Immature natural killer cell (primary cell): ENCODE data around the gene CASP3. TPM values are rescaled to one million over a fixed set of nuclear protein-coding genes. Genes with fewer than 3 reads are reported as not detected.
A peak's percentile ranks its signal among the peaks of the same experiment; 100 is the strongest.
"Not testable (repeated sequence)": the region's sequence is repeated elsewhere in the genome, so short reads cannot be mapped to it uniquely, and the experiment has no call there.

Experiments used
- DNase-seq, 3 donors: peaks; one replicate each; pipeline ENCODE4 v3.0.0; 2022; ENCODE audit warnings: mixed read lengths in 1 of 3
- H3K27ac Mint-ChIP-seq, 6 donors: one replicate each; pipeline ENCODE4 v1.8.0; 2020; ENCODE audit warnings: mixed read lengths in 6 of 6, mild to moderate bottlenecking in 5 of 6, inconsistent platforms in 4 of 6, moderate library complexity in 3 of 6
- H3K27me3 Mint-ChIP-seq, 3 donors: one replicate each; pipeline ENCODE4 v1.8.0; 2020 to 2021; ENCODE audit warnings: low read depth in 3 of 3, mild to moderate bottlenecking in 3 of 3, mixed read lengths in 3 of 3, moderate library complexity in 3 of 3, inconsistent platforms in 1 of 3
- H3K36me3 Mint-ChIP-seq, 3 donors: one replicate each; pipeline ENCODE4 v1.8.0; 2020; ENCODE audit warnings: mixed read lengths in 3 of 3, inconsistent platforms in 2 of 3, mild to moderate bottlenecking in 2 of 3
- H3K4me1 Mint-ChIP-seq, 2 donors: one replicate each; pipeline ENCODE4 v1.8.0; 2020; ENCODE audit warnings: inconsistent platforms in 2 of 2, mild to moderate bottlenecking in 2 of 2, mixed read lengths in 2 of 2, moderate library complexity in 1 of 2
- H3K4me3 Mint-ChIP-seq, 5 donors: one replicate each; pipeline ENCODE4 v1.8.0; 2020; ENCODE audit warnings: mild to moderate bottlenecking in 5 of 5, mixed read lengths in 5 of 5, inconsistent platforms in 3 of 5, moderate library complexity in 3 of 5
- H3K9me3 Mint-ChIP-seq, 6 donors: one replicate each; pipeline ENCODE4 v1.8.0; 2020; ENCODE audit warnings: mild to moderate bottlenecking in 6 of 6, mixed read lengths in 6 of 6, inconsistent platforms in 4 of 6, moderate library complexity in 3 of 6
- polyA plus RNA-seq, 3 donors: library from polyadenylated mRNA; unstranded; fragments of 300-500 nt; fragmentation: Illumina TruSeq; gene quantifications; one replicate each; pipeline ENCODE4 v1.2.3, GENCODE V29; 2021

CASP3 gene
- polyA plus RNA-seq, 3 donors from 2014 or later: 8.2 to 20.1 (median 11.9) TPM

- H3K4me3 Mint-ChIP-seq: no peak overlapping the region
- peaks cover 4 to 23% (median 9%) of the 10 kb centered on the region in 3 donors for H3K36me3 Mint-ChIP-seq
- peaks cover 0 to 3% (median 0%) of the 10 kb centered on the region in 3 donors for H3K27me3 Mint-ChIP-seq
- no peaks in the 10 kb centered on the region for H3K9me3 Mint-ChIP-seq
- DNase-seq: no peak
- H3K4me1 Mint-ChIP-seq: peaks cover 10 to 16% of the 10 kb centered on the region in 2 donors
- H3K27ac Mint-ChIP-seq: peak overlapping the region in 1 of 6 donors; percentile 70
Measured at GRCh38 chr4:184655889-184656869, 6.9 kb upstream of the CASP3 start.

DNA sequence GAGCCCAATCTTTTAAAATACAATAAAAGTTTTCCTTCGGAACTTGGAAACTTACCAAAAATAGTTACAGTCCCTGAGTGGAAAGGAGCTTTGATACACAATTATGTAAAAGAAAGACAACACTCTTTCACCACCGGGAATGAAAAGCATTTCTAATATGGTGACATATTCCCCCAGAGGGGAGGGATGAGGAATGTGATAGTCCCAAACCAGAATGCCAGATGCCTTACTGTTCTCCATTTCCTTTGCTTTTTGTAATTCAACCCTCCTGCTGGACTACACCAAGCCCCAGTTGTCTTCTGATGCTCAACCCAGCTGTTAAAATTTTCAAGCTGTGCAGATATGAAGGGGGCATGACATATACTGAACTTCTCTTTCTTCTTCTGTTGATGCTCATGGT lies 4.4 kb upstream of the CASP3 start:
- no peak for DNase-seq
- no peaks in the 10 kb centered on the region for H3K9me3 Mint-ChIP-seq
- no peak overlapping the region for H3K4me3 Mint-ChIP-seq
- H3K27me3 Mint-ChIP-seq: peaks cover 0 to 5% (median 2%) of the 10 kb centered on the region in 3 donors
- peak overlapping the region in 2 of 6 donors; percentile 34 to 54 for H3K27ac Mint-ChIP-seq
- H3K36me3 Mint-ChIP-seq: peaks cover 4 to 13% (median 4%) of the 10 kb centered on the region in 3 donors
- H3K4me1 Mint-ChIP-seq: peaks cover 23 to 33% of the 10 kb centered on the region in 2 donors

- H3K36me3 Mint-ChIP-seq, H3K27me3 Mint-ChIP-seq, H3K9me3 Mint-ChIP-seq, DNase-seq, H3K27ac Mint-ChIP-seq, H3K4me3 Mint-ChIP-seq: not testable (repeated sequence)
- H3K4me1 Mint-ChIP-seq: peaks cover 32 to 41% of the 10 kb centered on the region in 2 donors
Measured at GRCh38 chr4:184652681-184653080, 3.4 kb upstream of the CASP3 start.

DNA sequence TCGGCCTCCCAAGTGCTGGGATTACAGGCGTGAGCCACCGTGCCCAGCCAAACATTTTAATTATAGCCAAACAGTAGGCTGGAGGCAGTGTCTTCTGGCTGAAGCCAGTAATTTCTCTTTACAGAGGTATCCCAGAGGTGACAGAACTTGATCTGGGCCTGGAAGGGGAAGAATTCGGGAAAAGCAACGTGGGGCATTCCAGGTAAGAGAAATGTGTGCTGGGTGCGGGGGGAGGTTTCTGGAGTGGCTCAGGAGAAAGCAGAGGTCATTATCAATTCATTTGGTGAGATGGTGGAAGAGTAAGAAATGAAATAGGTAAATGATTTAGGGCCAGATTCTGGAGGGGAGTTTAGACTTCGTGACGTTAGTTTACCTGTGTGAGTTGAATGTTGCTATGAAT lies 2.7 kb upstream of the CASP3 start:
- Mint-ChIP-seq H3K4me3 (peak overlapping the region in 2 of 5 donors; percentile 46 to 61), H3K4me1 (peaks cover 40 to 49% of the 10 kb centered on the region in 2 donors), H3K36me3 (peaks cover 0 to 8% (median 0%) of the 10 kb centered on the region in 3 donors), H3K27ac (peak overlapping the region in 5 of 6 donors; percentile 9 to 79 (median 25)), H3K27me3 (peaks cover 6 to 8% (median 8%) of the 10 kb centered on the region in 3 donors), H3K9me3 (no peaks in the 10 kb centered on the region)
- DNase-seq: no peak

GRCh38 chr4:184649971-184650855 lies 966 bp upstream of the CASP3 start:
- peaks cover 55 to 65% of the 10 kb centered on the region in 2 donors for H3K4me1 Mint-ChIP-seq

GRCh38 chr4:184648313-184649025 lies 778 bp downstream of the CASP3 start:
- peaks cover 6 to 8% (median 8%) of the 10 kb centered on the region in 3 donors for H3K27me3 Mint-ChIP-seq
- H3K36me3 Mint-ChIP-seq: peaks cover 0 to 15% (median 0%) of the 10 kb centered on the region in 3 donors
- peak; percentile 58 to 61 (median 61) for DNase-seq
- H3K4me3 Mint-ChIP-seq: peak overlapping the region; percentile 92 to 99 (median 96)
- no peaks in the 10 kb centered on the region for H3K9me3 Mint-ChIP-seq
- peaks cover 70 to 78% of the 10 kb centered on the region in 2 donors for H3K4me1 Mint-ChIP-seq
- H3K27ac Mint-ChIP-seq: peak overlapping the region; percentile 91 to 99 (median 94)

More at GRCh38 chr4:184649971-184650855, 966 bp upstream of the CASP3 start:
- DNase-seq: no peak
- H3K27ac Mint-ChIP-seq: peak overlapping the region; percentile 84 to 98 (median 96)
- peaks cover 0 to 17% (median 0%) of the 10 kb centered on the region in 3 donors for H3K36me3 Mint-ChIP-seq
- peak overlapping the region; percentile 91 to 99 (median 94) for H3K4me3 Mint-ChIP-seq
- peaks cover 6 to 8% (median 8%) of the 10 kb centered on the region in 3 donors for H3K27me3 Mint-ChIP-seq
- H3K9me3 Mint-ChIP-seq: no peaks in the 10 kb centered on the region

GRCh38 chr4:184648054-184648312 lies 1.3 kb downstream of the CASP3 start:
- H3K4me1 Mint-ChIP-seq: peaks cover 70 to 80% of the 10 kb centered on the region in 2 donors

GRCh38 chr4:184647266-184648053 lies 1.8 kb downstream of the CASP3 start:
- peak overlapping the region; percentile 85 to 99 (median 96) for H3K4me3 Mint-ChIP-seq
- DNase-seq: no peak

More at GRCh38 chr4:184648054-184648312, 1.3 kb downstream of the CASP3 start:
- Mint-ChIP-seq H3K4me3 (peak overlapping the region; percentile 85 to 99 (median 96)), H3K9me3 (no peaks in the 10 kb centered on the region), H3K36me3 (peaks cover 0 to 15% (median 0%) of the 10 kb centered on the region in 3 donors), H3K27me3 (peaks cover 6 to 8% (median 8%) of the 10 kb centered on the region in 3 donors), H3K27ac (peak overlapping the region; percentile 91 to 99 (median 94))
- no peak for DNase-seq

DNA sequence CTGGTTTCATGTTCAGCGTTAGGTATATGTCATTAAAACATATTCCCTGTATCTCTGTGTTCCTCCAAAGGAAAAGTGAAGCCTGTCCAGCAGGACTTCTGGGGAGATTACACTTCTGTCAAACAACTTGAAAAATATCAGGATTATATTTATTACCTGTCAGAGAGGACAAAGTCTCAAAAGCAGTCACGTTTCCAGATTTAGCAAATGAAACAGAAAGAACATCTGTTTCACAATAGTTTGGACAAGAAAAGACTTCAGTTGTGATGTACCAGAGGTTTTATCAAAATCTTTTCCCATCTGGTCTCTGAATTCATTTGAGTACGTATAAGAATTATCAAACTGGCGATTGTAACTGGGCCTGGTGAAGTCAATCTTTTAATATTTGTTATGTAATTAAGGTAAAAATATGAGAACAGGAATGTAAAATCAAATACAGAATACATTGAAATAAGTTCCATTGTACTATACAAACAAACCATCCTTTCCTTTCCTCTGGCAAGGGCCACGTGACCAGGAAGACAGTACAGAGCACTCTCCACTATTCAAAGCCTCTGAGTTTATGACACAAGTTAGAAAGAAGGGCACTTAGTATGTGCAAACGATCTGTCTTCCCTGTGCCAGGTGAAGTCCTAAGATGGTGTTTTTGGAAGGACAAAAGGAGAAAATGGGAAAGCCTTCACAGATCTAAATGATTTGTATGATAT lies 3.2 kb downstream of the CASP3 start:
- Mint-ChIP-seq H3K27me3 (peaks cover 6 to 8% (median 8%) of the 10 kb centered on the region in 3 donors), H3K27ac (peak overlapping the region; percentile 29 to 99 (median 93)), H3K9me3 (no peaks in the 10 kb centered on the region), H3K36me3 (peaks cover 0 to 25% (median 4%) of the 10 kb centered on the region in 3 donors), H3K4me3 (peak overlapping the region; percentile 52 to 99 (median 92)), H3K4me1 (peaks cover 73 to 87% of the 10 kb centered on the region in 2 donors)
- DNase-seq: no peak

More at GRCh38 chr4:184647266-184648053, 1.8 kb downstream of the CASP3 start:
- peaks cover 72 to 85% of the 10 kb centered on the region in 2 donors for H3K4me1 Mint-ChIP-seq
- H3K27ac Mint-ChIP-seq: peak overlapping the region; percentile 91 to 99 (median 94)
- H3K27me3 Mint-ChIP-seq: peaks cover 6 to 8% (median 8%) of the 10 kb centered on the region in 3 donors
- H3K36me3 Mint-ChIP-seq: peaks cover 0 to 17% (median under 1%) of the 10 kb centered on the region in 3 donors
- no peaks in the 10 kb centered on the region for H3K9me3 Mint-ChIP-seq

- Mint-ChIP-seq H3K27me3 (peaks cover 5 to 8% (median 6%) of the 10 kb centered on the region in 3 donors), H3K4me3 (peak overlapping the region in 3 of 5 donors; percentile 1 to 50 (median 29)), H3K4me1 (peaks cover 73 to 87% of the 10 kb centered on the region in 2 donors), H3K36me3 (peaks cover 0 to 30% (median 4%) of the 10 kb centered on the region in 3 donors), H3K27ac (peak overlapping the region in 5 of 6 donors; percentile 15 to 76 (median 62)), H3K9me3 (no peaks in the 10 kb centered on the region)
- DNase-seq: no peak
Measured at GRCh38 chr4:184644553-184645307, 4.5 kb downstream of the CASP3 start.

DNA sequence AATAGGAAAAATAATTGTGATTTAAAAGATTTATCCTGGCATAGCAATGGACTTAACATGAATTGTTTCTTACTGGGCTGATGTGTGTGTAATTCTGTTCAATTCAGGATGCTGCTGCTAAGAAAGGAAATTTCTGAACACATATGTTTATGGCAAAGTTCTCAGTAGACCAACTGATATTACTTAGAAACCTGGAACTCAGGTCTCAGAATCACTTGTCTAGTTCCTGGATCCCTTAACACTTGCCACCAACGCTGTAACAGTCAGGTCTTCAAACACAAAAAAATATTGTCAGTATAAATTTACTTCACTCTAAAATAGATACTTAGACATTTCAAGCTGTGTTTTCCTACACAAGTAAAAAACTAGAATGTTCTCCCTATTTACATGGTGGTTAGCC lies 5.5 kb downstream of the CASP3 start:
- peaks cover 4 to 8% (median 5%) of the 10 kb centered on the region in 3 donors for H3K27me3 Mint-ChIP-seq
- peak overlapping the region in 5 of 6 donors; percentile 15 to 76 (median 59) for H3K27ac Mint-ChIP-seq
- peaks cover 81 to 95% of the 10 kb centered on the region in 2 donors for H3K4me1 Mint-ChIP-seq
- peak overlapping the region in 1 of 5 donors; percentile 37 for H3K4me3 Mint-ChIP-seq
- H3K36me3 Mint-ChIP-seq: peaks cover 0 to 30% (median 4%) of the 10 kb centered on the region in 3 donors
- H3K9me3 Mint-ChIP-seq: no peaks in the 10 kb centered on the region
- no peak for DNase-seq
